AG08395 (cell line): ENCODE data around the gene TLR4.
A peak's percentile ranks its signal among the peaks of the same experiment; 100 is the strongest.

ENCODE experiments used
- DNase-seq: peaks from one replicate; pipeline ENCODE4 v3.0.0; 2012; ENCODE audit warnings: mixed read lengths, low spot score

The TLR4 gene

GRCh38 chr9:117745598-117745997 is 41.4 kb downstream of the TLR4 start:
- DNase-seq, result no peak

GRCh38 chr9:117746263-117746662 is 42.1 kb downstream of the TLR4 start:
- no peak for DNase-seq

- DNase-seq, result no peak
Observed at GRCh38 chr9:117747386-117747970, 43.3 kb downstream of the TLR4 start.

GRCh38 chr9:117750401-117750800 is 46.2 kb downstream of the TLR4 start:
- DNase-seq, result no peak

- DNase-seq, result no peak
Observed at GRCh38 chr9:117752894-117753293, 48.7 kb downstream of the TLR4 start.

GRCh38 chr9:117757561-117758190 is 53.5 kb downstream of the TLR4 start:
- no peak for DNase-seq

GRCh38 chr9:117763314-117763713 is 59.1 kb downstream of the TLR4 start:
- peak; percentile 50 for DNase-seq

- DNase-seq, result no peak
Observed at GRCh38 chr9:117768750-117769395, 64.7 kb downstream of the TLR4 start.

GRCh38 chr9:117771136-117771535 is 66.9 kb downstream of the TLR4 start:
- no peak for DNase-seq

- DNase-seq, result peak; percentile 78
Observed at GRCh38 chr9:117772960-117773359, 68.8 kb downstream of the TLR4 start.
